T-helper 2 cell treated with Interferon-gamma antibody and Interleukin-4, amounts not matched to agents 5 μg/mL and 100 μg/mL, for 36 hours (primary cell): ENCODE data around the gene RAB9A.
"Not testable (repeated sequence)": the region's sequence is repeated elsewhere in the genome, so short reads cannot be mapped to it uniquely, and the experiment has no call there.

Experiments used
- DNase-seq: peaks from one replicate; pipeline ENCODE4 v3.0.0; 2021; ENCODE audit warnings: low spot score
- H3K27ac Mint-ChIP-seq: one replicate; pipeline ENCODE4 v1.8.0; 2021; ENCODE audit warnings: mild to moderate bottlenecking, mixed read lengths
- H3K27me3 Mint-ChIP-seq: one replicate; pipeline ENCODE4 v1.8.0; 2021; ENCODE audit warnings: low read depth, mixed read lengths
- H3K36me3 Mint-ChIP-seq: one replicate; pipeline ENCODE4 v1.8.0; 2021; ENCODE audit warnings: low read depth, mixed read lengths
- H3K4me1 Mint-ChIP-seq: one replicate; pipeline ENCODE4 v1.8.0; 2021; ENCODE audit warnings: low read depth, mixed read lengths
- H3K4me3 Mint-ChIP-seq: one replicate; pipeline ENCODE4 v1.8.0; 2022; ENCODE audit warnings: mild to moderate bottlenecking, moderate library complexity, mixed read lengths
- H3K9me3 Mint-ChIP-seq: one replicate; pipeline ENCODE4 v1.8.0; 2021; ENCODE audit warnings: mixed read lengths

Gene RAB9A

GRCh38 chrX:13726583-13726982 lies 37.7 kb downstream of the RAB9A start:
- Mint-ChIP-seq H3K9me3 (peaks cover 19% of the 10 kb centered on the region), H3K27ac (peak overlapping the region; percentile 52), H3K4me1 (peaks cover 37% of the 10 kb centered on the region), H3K4me3 (peak overlapping the region; percentile 21), H3K36me3 (peaks cover 62% of the 10 kb centered on the region)
- not testable (repeated sequence) for H3K27me3 Mint-ChIP-seq, DNase-seq

DNA sequence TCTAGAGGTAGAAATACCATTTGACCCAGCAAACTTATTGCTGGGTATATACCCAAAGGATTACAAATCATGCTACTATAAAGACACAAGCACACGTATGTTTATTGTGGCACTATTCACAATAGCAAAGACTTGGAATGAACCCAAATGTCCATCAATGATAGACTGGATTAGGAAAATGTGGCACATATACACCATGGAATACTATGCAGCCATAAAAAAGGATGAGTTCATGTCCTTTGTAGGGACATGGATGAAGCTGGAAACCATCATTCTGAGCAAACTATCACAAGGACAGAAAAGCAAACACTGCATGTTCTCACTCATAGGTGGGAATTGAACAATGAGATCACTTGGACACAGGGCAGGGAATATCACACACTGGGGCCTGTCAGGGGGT lies 41.6 kb downstream of the RAB9A start:
- DNase-seq, H3K27ac Mint-ChIP-seq, H3K4me3 Mint-ChIP-seq, H3K27me3 Mint-ChIP-seq: not testable (repeated sequence)
- H3K36me3 Mint-ChIP-seq, result peaks cover 68% of the 10 kb centered on the region
- H3K4me1 Mint-ChIP-seq, result peaks cover 38% of the 10 kb centered on the region
- H3K9me3 Mint-ChIP-seq, result peaks cover 19% of the 10 kb centered on the region

DNA sequence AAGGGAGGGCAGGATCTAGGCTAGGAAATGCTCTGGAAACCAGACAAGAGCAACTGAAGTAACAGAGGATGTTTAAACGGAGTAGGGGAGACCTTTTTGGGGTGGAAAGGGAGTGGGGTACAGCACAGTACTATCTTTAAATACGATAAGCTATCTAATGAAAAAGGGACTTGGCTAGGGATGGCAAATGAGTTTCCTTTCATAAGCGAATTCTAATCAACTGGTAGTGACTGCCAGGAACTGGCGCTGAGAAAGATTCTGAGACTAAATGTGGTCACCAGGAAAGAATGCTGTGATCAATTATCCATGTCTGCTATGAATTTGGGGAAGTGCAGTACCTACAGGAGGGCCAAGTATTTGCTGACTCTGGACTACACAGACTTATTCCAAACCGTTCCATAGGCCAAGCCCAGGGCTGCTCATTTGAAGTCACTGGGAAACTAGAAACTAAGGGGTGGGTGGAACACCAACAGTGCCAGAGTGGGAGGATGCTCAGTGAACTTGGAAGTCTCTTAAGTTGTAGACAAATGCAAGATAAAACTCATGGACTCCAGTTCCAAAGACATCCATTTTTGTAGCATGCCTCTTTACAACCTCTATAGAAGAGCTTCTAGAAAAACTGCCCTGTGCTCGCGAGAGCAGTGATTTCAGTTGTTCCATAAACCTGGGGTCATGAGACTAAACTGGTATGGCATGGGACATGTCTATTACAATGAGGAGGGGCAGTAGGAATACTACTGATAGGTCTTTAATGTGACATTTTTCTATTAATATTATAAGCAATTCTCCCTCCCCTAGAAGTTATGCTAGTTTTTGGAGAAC lies 43.5 kb downstream of the RAB9A start:
- Mint-ChIP-seq H3K4me1 (peaks cover 31% of the 10 kb centered on the region), H3K9me3 (peaks cover 2% of the 10 kb centered on the region), H3K27me3 (no peaks in the 10 kb centered on the region), H3K27ac (no peak overlapping the region), H3K4me3 (peak overlapping the region; percentile 17), H3K36me3 (peaks cover 52% of the 10 kb centered on the region)
- no peak for DNase-seq

DNA sequence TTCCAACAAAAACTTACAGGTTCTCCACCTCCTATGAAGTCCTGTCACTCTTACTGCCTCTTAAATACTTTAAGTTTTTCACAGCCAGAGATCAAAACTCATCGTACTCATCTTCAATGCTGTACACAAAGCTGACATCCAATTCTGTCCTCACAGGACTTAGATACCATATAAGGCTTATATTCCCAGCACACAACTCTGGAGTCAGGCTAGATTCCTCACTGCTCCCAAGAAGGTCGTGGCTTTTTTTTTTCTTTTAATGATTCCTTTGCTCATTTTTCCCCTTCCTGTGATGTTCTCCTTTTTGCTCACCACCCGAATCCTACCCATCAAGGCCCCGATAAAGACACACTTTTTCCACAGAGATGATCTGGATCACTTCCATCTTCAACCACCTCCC lies 44.6 kb downstream of the RAB9A start:
- Mint-ChIP-seq H3K36me3 (peaks cover 42% of the 10 kb centered on the region), H3K9me3 (no peaks in the 10 kb centered on the region), H3K27ac (peak overlapping the region; percentile 96), H3K4me3 (peak overlapping the region; percentile 98), H3K27me3 (no peaks in the 10 kb centered on the region), H3K4me1 (peaks cover 29% of the 10 kb centered on the region)
- no peak for DNase-seq

DNA sequence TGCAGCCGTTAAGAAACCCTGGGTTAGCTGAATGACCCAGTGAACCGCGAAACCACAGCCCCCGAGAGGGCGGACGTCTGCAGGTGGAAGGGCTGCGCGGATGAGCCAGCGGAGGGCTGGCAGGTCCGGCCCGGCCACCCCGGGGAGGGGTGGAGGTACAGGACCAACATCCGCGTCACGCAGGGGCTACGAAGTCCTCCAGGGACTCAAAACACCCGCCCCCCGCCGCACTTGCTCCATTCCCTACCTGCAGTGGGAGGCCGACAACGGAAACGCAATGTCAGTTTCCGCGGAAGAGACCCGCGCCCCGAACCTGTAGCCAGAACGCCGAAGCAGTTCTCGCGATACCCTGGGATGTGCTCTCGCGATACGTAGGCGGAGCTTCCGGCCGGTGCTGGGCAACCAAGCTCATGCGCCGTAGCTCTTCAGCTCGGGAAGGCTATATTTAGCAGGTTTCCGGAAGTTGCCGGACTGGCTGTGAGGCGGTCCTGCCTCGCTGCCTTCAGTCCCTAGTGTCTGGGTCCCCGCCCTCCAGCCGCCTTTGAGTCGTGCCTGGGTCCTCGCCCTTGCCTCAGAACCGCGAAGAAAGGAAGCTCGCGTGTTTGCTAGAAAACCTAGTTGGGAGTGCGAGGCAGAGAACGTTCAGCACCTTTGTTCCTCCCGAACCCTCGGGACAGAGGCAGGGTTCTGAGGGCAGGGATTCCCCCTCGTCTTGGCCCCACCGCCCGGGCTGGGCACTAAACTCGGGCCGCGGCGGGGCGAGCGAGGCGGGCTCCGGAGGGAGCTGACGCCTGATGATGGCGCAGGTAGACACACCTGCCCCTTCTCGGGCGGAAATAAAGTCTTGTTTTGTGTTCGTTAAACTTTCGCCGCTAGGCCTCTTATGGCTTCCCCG lies 45.6 kb downstream of the RAB9A start, which contains the start of the genes OFD1 and TRAPPC2:
OFD1 (plus strand) TSS at position 471 of the 895 bp plus-strand sequence; CDS start at position 795, 324 bp downstream.
TRAPPC2 (minus strand) TSS at position 343 of the 895 bp plus-strand sequence. CDS start 14,657 bp downstream, outside the sequence.
- DNase-seq, result peak; percentile 87
- H3K27me3 Mint-ChIP-seq, result no peaks in the 10 kb centered on the region
- no peaks in the 10 kb centered on the region for H3K9me3 Mint-ChIP-seq
- peak within 1 kb of the TSS; percentile 96 for H3K27ac Mint-ChIP-seq
- H3K36me3 Mint-ChIP-seq, result peaks cover 33% of the 10 kb centered on the region
- H3K4me3 Mint-ChIP-seq, result peak within 1 kb of the TSS; percentile 98
- H3K4me1 Mint-ChIP-seq, result peaks cover 29% of the 10 kb centered on the region

GRCh38 chrX:13741695-13742094 lies 52.8 kb downstream of the RAB9A start:
- H3K9me3 Mint-ChIP-seq, result no peaks in the 10 kb centered on the region
- H3K27ac Mint-ChIP-seq, result peak overlapping the region; percentile 77
- H3K4me3 Mint-ChIP-seq, result peak overlapping the region; percentile 63
- no peaks in the 10 kb centered on the region for H3K27me3 Mint-ChIP-seq
- DNase-seq, result no peak
- H3K36me3 Mint-ChIP-seq, result peaks cover 28% of the 10 kb centered on the region
- H3K4me1 Mint-ChIP-seq, result peaks cover 25% of the 10 kb centered on the region

DNA sequence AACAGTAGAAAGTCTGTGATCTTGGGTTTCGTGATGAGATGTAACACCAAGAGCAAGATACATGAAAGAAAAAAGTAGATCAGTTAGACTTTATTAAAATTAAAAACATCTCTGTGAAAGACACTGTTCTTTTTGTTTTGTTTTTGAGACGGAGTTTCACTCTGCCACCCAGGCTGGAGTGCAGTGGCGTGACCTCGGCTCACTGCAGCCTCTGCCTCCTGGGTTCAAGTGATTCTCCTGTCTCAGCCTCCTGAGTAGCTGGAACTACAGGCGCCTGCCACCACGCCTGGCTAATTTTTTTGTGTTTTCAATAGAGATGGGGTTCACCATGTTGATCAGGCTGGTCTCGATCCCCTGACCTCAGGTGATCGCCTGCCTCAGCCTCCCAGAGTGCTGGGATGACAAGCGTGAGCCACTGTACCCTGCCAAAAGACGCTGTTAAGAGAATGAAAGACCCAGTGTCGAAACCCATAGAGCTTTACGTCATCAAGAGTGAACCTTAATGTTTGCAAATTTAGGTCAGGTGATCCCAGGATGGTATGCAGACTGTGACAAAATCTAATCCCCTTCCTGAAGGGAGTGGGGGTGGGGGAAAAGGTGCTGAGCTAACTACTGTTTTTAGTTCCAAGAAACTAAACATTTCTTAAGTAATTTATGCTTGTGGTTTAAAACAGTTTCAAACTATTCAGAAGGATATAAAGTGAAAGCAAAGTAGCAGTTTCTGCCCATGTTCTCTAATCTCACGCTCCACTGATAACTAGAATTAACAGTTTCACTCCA lies 53.7 kb downstream of the RAB9A start:
- peak; percentile 45 for DNase-seq
- peak overlapping the region; percentile 74 for H3K4me3 Mint-ChIP-seq
- H3K27ac Mint-ChIP-seq, result peak overlapping the region; percentile 77
- no peaks in the 10 kb centered on the region for H3K9me3 Mint-ChIP-seq
- peaks cover 26% of the 10 kb centered on the region for H3K4me1 Mint-ChIP-seq
- H3K27me3 Mint-ChIP-seq, result no peaks in the 10 kb centered on the region
- peaks cover 32% of the 10 kb centered on the region for H3K36me3 Mint-ChIP-seq

DNA sequence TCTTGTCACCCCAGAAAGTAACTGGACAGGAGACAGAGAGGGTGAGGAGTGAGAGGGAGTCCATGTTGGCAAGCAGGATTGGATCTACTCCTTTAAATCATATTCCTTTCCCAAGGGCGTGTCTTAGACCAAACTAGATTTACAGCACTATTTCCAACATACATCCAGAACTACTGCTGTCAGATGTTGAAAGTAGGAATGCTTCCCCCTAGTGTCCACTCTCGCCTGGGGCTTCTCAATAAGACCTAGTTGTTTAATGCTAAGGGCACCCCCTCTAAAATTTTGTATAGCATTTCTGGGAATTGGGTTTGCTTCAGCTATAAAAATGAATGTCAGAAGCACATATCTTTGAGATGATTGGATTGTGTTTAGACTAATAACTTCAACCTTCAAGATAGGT lies 58.9 kb downstream of the RAB9A start:
- Mint-ChIP-seq H3K27ac (no peak overlapping the region), H3K4me1 (peaks cover 18% of the 10 kb centered on the region), H3K27me3 (no peaks in the 10 kb centered on the region), H3K9me3 (no peaks in the 10 kb centered on the region), H3K4me3 (no peak overlapping the region), H3K36me3 (peaks cover 25% of the 10 kb centered on the region)
- DNase-seq, result no peak

- Mint-ChIP-seq H3K4me3 (no peak overlapping the region), H3K9me3 (no peaks in the 10 kb centered on the region), H3K27me3 (no peaks in the 10 kb centered on the region), H3K27ac (peak overlapping the region; percentile 28), H3K4me1 (peaks cover 19% of the 10 kb centered on the region), H3K36me3 (peaks cover 29% of the 10 kb centered on the region)
- no peak for DNase-seq
Observed at GRCh38 chrX:13748486-13748885, 59.6 kb downstream of the RAB9A start.

DNA sequence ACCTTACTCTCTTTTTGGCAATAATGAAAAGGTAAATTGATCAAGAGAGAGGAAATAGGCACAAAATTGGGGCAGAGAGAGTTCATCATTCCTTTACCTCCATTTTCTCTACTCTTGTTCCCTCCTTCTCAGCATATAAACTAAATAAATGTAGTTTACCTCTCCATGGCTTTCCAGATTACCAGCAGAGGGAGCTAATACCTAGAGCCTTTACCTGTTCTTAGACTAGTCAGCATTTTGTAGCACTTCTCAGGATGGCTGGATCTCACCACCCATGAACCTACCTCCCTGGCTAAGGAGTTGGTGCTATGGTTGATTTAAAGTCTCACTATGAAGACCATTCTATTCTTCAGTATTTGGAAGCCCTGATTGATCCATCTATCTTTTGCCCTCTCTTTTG lies 61.3 kb downstream of the RAB9A start:
- H3K4me3 Mint-ChIP-seq, result no peak overlapping the region
- H3K27me3 Mint-ChIP-seq, result no peaks in the 10 kb centered on the region
- peaks cover 19% of the 10 kb centered on the region for H3K4me1 Mint-ChIP-seq
- H3K27ac Mint-ChIP-seq, result no peak overlapping the region
- DNase-seq, result no peak
- H3K9me3 Mint-ChIP-seq, result no peaks in the 10 kb centered on the region
- H3K36me3 Mint-ChIP-seq, result peaks cover 31% of the 10 kb centered on the region

GRCh38 chrX:13750812-13751211 lies 61.9 kb downstream of the RAB9A start:
- H3K9me3 Mint-ChIP-seq, result no peaks in the 10 kb centered on the region
- H3K4me1 Mint-ChIP-seq, result peaks cover 23% of the 10 kb centered on the region
- H3K27me3 Mint-ChIP-seq, result no peaks in the 10 kb centered on the region
- H3K36me3 Mint-ChIP-seq, result peaks cover 29% of the 10 kb centered on the region
- H3K4me3 Mint-ChIP-seq, result no peak overlapping the region
- DNase-seq, result no peak
- H3K27ac Mint-ChIP-seq, result no peak overlapping the region

DNA sequence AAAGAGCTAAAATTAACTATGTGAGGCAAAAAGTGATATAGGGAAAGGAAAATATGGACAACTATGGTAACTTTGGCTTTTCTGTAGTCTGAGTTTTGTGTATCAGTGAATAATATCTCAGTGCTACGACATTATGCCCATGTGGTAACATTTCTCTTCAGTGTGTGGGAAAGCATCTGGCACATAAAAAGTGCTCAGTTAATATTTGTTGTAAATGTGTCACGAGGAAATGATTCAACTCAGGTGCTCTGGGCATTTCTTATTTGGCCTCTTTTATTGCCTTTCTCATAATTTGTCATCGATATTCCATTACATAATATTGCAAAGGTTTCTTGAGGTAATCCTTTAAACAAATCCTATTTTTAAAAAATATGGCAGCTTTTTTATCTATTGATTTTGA lies 63.2 kb downstream of the RAB9A start:
- no peak overlapping the region for H3K4me3 Mint-ChIP-seq
- no peak overlapping the region for H3K27ac Mint-ChIP-seq
- no peak for DNase-seq
- peaks cover 19% of the 10 kb centered on the region for H3K36me3 Mint-ChIP-seq
- H3K9me3 Mint-ChIP-seq, result no peaks in the 10 kb centered on the region
- no peaks in the 10 kb centered on the region for H3K27me3 Mint-ChIP-seq
- H3K4me1 Mint-ChIP-seq, result peaks cover 23% of the 10 kb centered on the region

- Mint-ChIP-seq H3K36me3 (peaks cover 14% of the 10 kb centered on the region), H3K27ac (no peak overlapping the region), H3K4me1 (peaks cover 18% of the 10 kb centered on the region), H3K4me3 (no peak overlapping the region), H3K27me3 (no peaks in the 10 kb centered on the region), H3K9me3 (no peaks in the 10 kb centered on the region)
- no peak for DNase-seq
Observed at GRCh38 chrX:13752646-13753045, 63.7 kb downstream of the RAB9A start.
